Neural crest cell (in vitro differentiated cells): ENCODE measurements around the gene WNT7A. TPM values are rescaled to one million over a fixed set of nuclear protein-coding genes. Genes with fewer than 3 reads are reported as not detected.

Experiments used
- DNase-seq: peaks from one replicate; pipeline ENCODE4 v3.0.0; 2021; ENCODE audit warnings: low read depth, mixed read lengths, low spot score
- H3K27ac Mint-ChIP-seq: one replicate; pipeline ENCODE4 v1.8.0; 2021; ENCODE audit warnings: mild to moderate bottlenecking, mixed read lengths; ENCODE audit not compliant: unreplicated experiment
- H3K27me3 Mint-ChIP-seq: 2 replicates; pipeline ENCODE4 v1.8.0; 2021; ENCODE audit warnings: low read depth, mild to moderate bottlenecking, mixed read lengths
- H3K36me3 Mint-ChIP-seq: 2 replicates; pipeline ENCODE4 v1.8.0; 2021; ENCODE audit warnings: low read depth, mild to moderate bottlenecking, mixed read lengths
- H3K4me1 Mint-ChIP-seq: 2 replicates; pipeline ENCODE4 v1.8.0; 2021; ENCODE audit warnings: mixed read lengths
- H3K4me3 Mint-ChIP-seq: one replicate; pipeline ENCODE4 v1.8.0; 2021; ENCODE audit warnings: mild to moderate bottlenecking, mixed read lengths
- H3K9me3 Mint-ChIP-seq: 2 replicates; pipeline ENCODE4 v1.8.0; 2021; ENCODE audit warnings: mixed read lengths
- CTCF ChIP-seq: fragments of 200-600 bp; sonication (generic); conservative IDR thresholded peaks from 2 replicates; pipeline ENCODE4 v1.5.0; 2021; ENCODE audit warnings: antibody characterized with exemption, mild to moderate bottlenecking
- total RNA-seq: library from RNA; stranded (reverse); gene quantifications from 2 replicates; pipeline ENCODE4 v1.2.1, GENCODE V29; 2021

The WNT7A gene
- total RNA-seq, 1 donor from 2014 or later = 9.8 TPM

- Mint-ChIP-seq H3K4me1 (peaks cover 20% of the 10 kb centered on the region), H3K36me3 (no peaks in the 10 kb centered on the region), H3K27ac (no peak overlapping the region), H3K27me3 (no peaks in the 10 kb centered on the region), H3K4me3 (no peak overlapping the region), H3K9me3 (no peaks in the 10 kb centered on the region)
- TF ChIP-seq CTCF = no peak
- DNase-seq = no peak
These were observed 83.0 kb downstream of the WNT7A start for GRCh38 chr3:13796701-13797460.

GRCh38 chr3:13795816-13796215 is 84.1 kb downstream of the WNT7A start:
- Mint-ChIP-seq H3K4me1 (peaks cover 31% of the 10 kb centered on the region), H3K4me3 (no peak overlapping the region), H3K27me3 (no peaks in the 10 kb centered on the region), H3K36me3 (no peaks in the 10 kb centered on the region), H3K27ac (no peak overlapping the region), H3K9me3 (no peaks in the 10 kb centered on the region)
- no peak for TF ChIP-seq CTCF
- DNase-seq = no peak

- H3K36me3 Mint-ChIP-seq = no peaks in the 10 kb centered on the region
- H3K27me3 Mint-ChIP-seq = no peaks in the 10 kb centered on the region
These were observed 85.5 kb downstream of the WNT7A start for GRCh38 chr3:13794322-13794721.

GRCh38 chr3:13793451-13793850 is 86.4 kb downstream of the WNT7A start:
- no peaks in the 10 kb centered on the region for H3K27me3 Mint-ChIP-seq
- peak overlapping the region; percentile 71 for H3K27ac Mint-ChIP-seq
- H3K4me3 Mint-ChIP-seq = no peak overlapping the region
- TF ChIP-seq CTCF = no peak
- H3K9me3 Mint-ChIP-seq = no peaks in the 10 kb centered on the region
- H3K36me3 Mint-ChIP-seq = no peaks in the 10 kb centered on the region
- H3K4me1 Mint-ChIP-seq = peaks cover 48% of the 10 kb centered on the region
- no peak for DNase-seq

More at GRCh38 chr3:13794322-13794721, 85.5 kb downstream of the WNT7A start:
- Mint-ChIP-seq H3K4me1 (peaks cover 40% of the 10 kb centered on the region), H3K4me3 (no peak overlapping the region), H3K27ac (no peak overlapping the region), H3K9me3 (no peaks in the 10 kb centered on the region)
- no peak for DNase-seq
- TF ChIP-seq CTCF = no peak

GRCh38 chr3:13792512-13793371 is 87.1 kb downstream of the WNT7A start:
- Mint-ChIP-seq H3K9me3 (no peaks in the 10 kb centered on the region), H3K4me3 (no peak overlapping the region), H3K36me3 (no peaks in the 10 kb centered on the region), H3K27me3 (no peaks in the 10 kb centered on the region), H3K4me1 (peaks cover 53% of the 10 kb centered on the region), H3K27ac (no peak overlapping the region)
- DNase-seq = no peak
- TF ChIP-seq CTCF = no peak
